WTC11 (cell line): Measurements from ENCODE around the gene COL18A1. TPM values are rescaled to one million over a fixed set of nuclear protein-coding genes. Genes with fewer than 3 reads are reported as not detected.
A peak's percentile ranks its signal among the peaks of the same experiment; 100 is the strongest.

Experiments
- ATAC-seq: fragments of 200-7000 bp; cut with Tn5 transposase; 2 replicates; pipeline ENCODE4 v1.10.0; 2021; ENCODE audit warnings: mild to moderate bottlenecking, moderate library complexity
- CTCF ChIA-PET: fragments of 300-600 bp; sonication (Branson Sonifier 250); formaldehyde crosslinking; loops from one replicate; lab custom pipeline; 2021; ENCODE audit warnings: antibody characterized with exemption; lab: Charles Lee
- POLR2A ChIA-PET: fragments of 350-600 bp; sonication (Branson Sonifier 250); formaldehyde crosslinking; loops from one replicate; lab custom pipeline; 2021; ENCODE audit warnings: antibody characterized with exemption; lab: Charles Lee
- DNase-seq: peaks from one replicate; pipeline ENCODE4 v3.0.0; 2021; ENCODE audit warnings: low spot score
- H3K27ac Mint-ChIP-seq: 2 replicates; pipeline ENCODE4 v1.8.0; 2021; ENCODE audit warnings: mixed read lengths
- H3K27me3 Mint-ChIP-seq: 2 replicates; pipeline ENCODE4 v1.8.0; 2021; ENCODE audit warnings: low read depth, mild to moderate bottlenecking, moderate library complexity, mixed read lengths
- H3K36me3 Mint-ChIP-seq: 2 replicates; pipeline ENCODE4 v1.8.0; 2021; ENCODE audit warnings: mixed read lengths
- H3K4me1 Mint-ChIP-seq: 2 replicates; pipeline ENCODE4 v1.8.0; 2022; ENCODE audit warnings: mixed read lengths
- H3K4me3 Mint-ChIP-seq: 2 replicates; pipeline ENCODE4 v1.8.0; 2021; ENCODE audit warnings: mild to moderate bottlenecking, moderate library complexity, mixed read lengths
- H3K9me3 Mint-ChIP-seq: 2 replicates; pipeline ENCODE4 v1.8.0; 2021; ENCODE audit warnings: mixed read lengths
- ATF2 ChIP-seq: sonication (generic); formaldehyde crosslinking; IDR thresholded peaks from 2 replicates; pipeline ENCODE4 v1.8.1; 2022; ENCODE audit warnings: low read depth, missing genetic modification reagents, borderline replicate concordance
- ATF6 ChIP-seq: sonication (generic); formaldehyde crosslinking; IDR thresholded peaks from 2 replicates; pipeline ENCODE4 v1.8.1; 2023; ENCODE audit warnings: mild to moderate bottlenecking, missing genetic modification reagents
- CBFB ChIP-seq: sonication (generic); formaldehyde crosslinking; IDR thresholded peaks from 2 replicates; pipeline ENCODE4 v1.8.1; 2022; ENCODE audit warnings: mild to moderate bottlenecking, low read depth, missing genetic modification reagents
- EMX1 ChIP-seq: fragments of 250-450 bp; sonication (Bioruptor Pico); IDR thresholded peaks from 2 replicates; pipeline ENCODE4 v1.8.0; 2021; ENCODE audit warnings: mild to moderate bottlenecking
- FOXP1 ChIP-seq: sonication (generic); formaldehyde crosslinking; IDR thresholded peaks from 2 replicates; pipeline ENCODE4 v1.8.0; 2022; ENCODE audit warnings: missing genetic modification reagents, mild to moderate bottlenecking, moderate library complexity, borderline replicate concordance
- GABPB1 ChIP-seq: sonication (generic); formaldehyde crosslinking; IDR thresholded peaks from 2 replicates; pipeline ENCODE4 v1.8.1; 2023; ENCODE audit warnings: mild to moderate bottlenecking, missing genetic modification reagents
- GTF2I ChIP-seq: fragments of 250-450 bp; sonication (Bioruptor Pico); conservative IDR thresholded peaks from 2 replicates; pipeline ENCODE4 v1.4.0; 2021; ENCODE audit warnings: mild to moderate bottlenecking
- HMGXB4 ChIP-seq: sonication (generic); formaldehyde crosslinking; IDR thresholded peaks from 2 replicates; pipeline ENCODE4 v1.8.1; 2023; ENCODE audit warnings: mild to moderate bottlenecking, moderate library complexity, missing genetic modification reagents
- MXD4 ChIP-seq: fragments of 250-450 bp; sonication (Bioruptor Pico); IDR thresholded peaks from 2 replicates; pipeline ENCODE4 v1.8.0; 2021; ENCODE audit warnings: mild to moderate bottlenecking, moderate library complexity, borderline replicate concordance
- NR1H2 ChIP-seq: sonication (generic); formaldehyde crosslinking; IDR thresholded peaks from 2 replicates; pipeline ENCODE4 v1.9.0; 2021; ENCODE audit warnings: mild to moderate bottlenecking, moderate library complexity, missing genetic modification reagents
- NR3C1 ChIP-seq: sonication (generic); formaldehyde crosslinking; conservative IDR thresholded peaks from 2 replicates; pipeline ENCODE4 v1.8.1; 2023; ENCODE audit warnings: low read depth, mild to moderate bottlenecking, missing genetic modification reagents
- PREB ChIP-seq: sonication (generic); formaldehyde crosslinking; IDR thresholded peaks from 2 replicates; pipeline ENCODE4 v1.8.1; 2022; ENCODE audit warnings: mild to moderate bottlenecking, missing genetic modification reagents, moderate library complexity, borderline replicate concordance
- RELA ChIP-seq: sonication (generic); formaldehyde crosslinking; IDR thresholded peaks from 2 replicates; pipeline ENCODE4 v1.8.1; 2022; ENCODE audit warnings: missing genetic modification reagents, mild to moderate bottlenecking, borderline replicate concordance
- SMAD4 ChIP-seq: sonication (generic); formaldehyde crosslinking; IDR thresholded peaks from 2 replicates; pipeline ENCODE4 v1.8.0; 2022; ENCODE audit warnings: mild to moderate bottlenecking, missing genetic modification reagents
- SP1 ChIP-seq: sonication (generic); formaldehyde crosslinking; conservative IDR thresholded peaks from 2 replicates; pipeline ENCODE4 v1.8.1; 2022; ENCODE audit warnings: missing genetic modification reagents
- TEAD4 ChIP-seq: sonication (generic); formaldehyde crosslinking; IDR thresholded peaks from 2 replicates; pipeline ENCODE4 v1.8.0; 2022; ENCODE audit warnings: mild to moderate bottlenecking, missing genetic modification reagents
- ZNF281 ChIP-seq: sonication (generic); formaldehyde crosslinking; IDR thresholded peaks from 2 replicates; pipeline ENCODE4 v1.8.0; 2023; ENCODE audit warnings: mild to moderate bottlenecking, missing genetic modification reagents
- ZNF532 ChIP-seq: fragments of 250-450 bp; sonication (Bioruptor Pico); IDR thresholded peaks from 2 replicates; pipeline ENCODE4 v1.9.0; 2021; ENCODE audit warnings: mild to moderate bottlenecking, borderline replicate concordance
- total RNA-seq: library from RNA; stranded (reverse); gene quantifications from 3 replicates; pipeline ENCODE4 v1.2.3, GENCODE V29; 2021

Gene COL18A1
- total RNA-seq, 1 experiment from 2014 or later, result 231 TPM

GRCh38 chr21:45468971-45469272, 64.0 kb downstream of the COL18A1 start:
- DNase-seq (no peak), ATAC-seq (no peak)
- Mint-ChIP-seq H3K4me1 (peaks cover 8% of the 10 kb centered on the region), H3K9me3 (no peaks in the 10 kb centered on the region), H3K27me3 (no peaks in the 10 kb centered on the region), H3K36me3 (peaks cover 11% of the 10 kb centered on the region), H3K4me3 (no peak overlapping the region), H3K27ac (no peak overlapping the region)
- ChIA-PET POLR2A (no interaction called here), CTCF (no interaction called here)
- no peak for TF ChIP-seq MXD4 (CRISPR knock-in tag)
- no peak for TF ChIP-seq ATF6
- TF ChIP-seq SMAD4, result no peak
- no peak for TF ChIP-seq ATF2 (CRISPR knock-in tag)
- no peak for TF ChIP-seq NR3C1 (CRISPR knock-in tag)
- TF ChIP-seq CBFB, result no peak
- no peak for TF ChIP-seq GTF2I (CRISPR knock-in tag)
- TF ChIP-seq EMX1 (CRISPR knock-in tag), result no peak
- TF ChIP-seq GABPB1 (CRISPR knock-in tag), result no peak

GRCh38 chr21:45469273-45470086, 64.5 kb downstream of the COL18A1 start:
- no peak for DNase-seq
- CTCF ChIA-PET, result no interaction called here
- Mint-ChIP-seq H3K27me3 (no peaks in the 10 kb centered on the region), H3K27ac (peak overlapping the region; percentile 64), H3K9me3 (no peaks in the 10 kb centered on the region), H3K36me3 (peaks cover 16% of the 10 kb centered on the region)
- POLR2A ChIA-PET, result no interaction called here
- no peak for TF ChIP-seq FOXP1 (CRISPR knock-in tag)
- TF ChIP-seq RELA, result no peak
- no peak for TF ChIP-seq PREB
- TF ChIP-seq GABPB1 (CRISPR knock-in tag), result peak; percentile 53
- TF ChIP-seq, all 79 proteins: peak for 1
- no peak overlapping the region for H3K4me3 Mint-ChIP-seq
- ATAC-seq, result no peak
- peaks cover 8% of the 10 kb centered on the region for H3K4me1 Mint-ChIP-seq

- Mint-ChIP-seq H3K27ac (peak overlapping the region; percentile 64), H3K27me3 (no peaks in the 10 kb centered on the region), H3K4me1 (peaks cover 8% of the 10 kb centered on the region), H3K4me3 (no peak overlapping the region), H3K36me3 (peaks cover 16% of the 10 kb centered on the region), H3K9me3 (no peaks in the 10 kb centered on the region)
- POLR2A ChIA-PET, result no interaction called here
- CTCF ChIA-PET, result no interaction called here
- no peak for ATAC-seq
- no peak for DNase-seq
- TF ChIP-seq SP1 (CRISPR knock-in tag) (no peak), TEAD4 (no peak), ZNF532 (no peak), HMGXB4 (no peak), NR1H2 (CRISPR knock-in tag) (no peak), ZNF281 (no peak)
Observed at GRCh38 chr21:45470087-45470515, 65.1 kb downstream of the COL18A1 start.
